ENCODE measurements around the gene AHCTF1.
"Not testable (repeated sequence)": the region's sequence is repeated elsewhere in the genome, so short reads cannot be mapped to it uniquely, and the experiment has no call there.

AHCTF1 gene

DNA sequence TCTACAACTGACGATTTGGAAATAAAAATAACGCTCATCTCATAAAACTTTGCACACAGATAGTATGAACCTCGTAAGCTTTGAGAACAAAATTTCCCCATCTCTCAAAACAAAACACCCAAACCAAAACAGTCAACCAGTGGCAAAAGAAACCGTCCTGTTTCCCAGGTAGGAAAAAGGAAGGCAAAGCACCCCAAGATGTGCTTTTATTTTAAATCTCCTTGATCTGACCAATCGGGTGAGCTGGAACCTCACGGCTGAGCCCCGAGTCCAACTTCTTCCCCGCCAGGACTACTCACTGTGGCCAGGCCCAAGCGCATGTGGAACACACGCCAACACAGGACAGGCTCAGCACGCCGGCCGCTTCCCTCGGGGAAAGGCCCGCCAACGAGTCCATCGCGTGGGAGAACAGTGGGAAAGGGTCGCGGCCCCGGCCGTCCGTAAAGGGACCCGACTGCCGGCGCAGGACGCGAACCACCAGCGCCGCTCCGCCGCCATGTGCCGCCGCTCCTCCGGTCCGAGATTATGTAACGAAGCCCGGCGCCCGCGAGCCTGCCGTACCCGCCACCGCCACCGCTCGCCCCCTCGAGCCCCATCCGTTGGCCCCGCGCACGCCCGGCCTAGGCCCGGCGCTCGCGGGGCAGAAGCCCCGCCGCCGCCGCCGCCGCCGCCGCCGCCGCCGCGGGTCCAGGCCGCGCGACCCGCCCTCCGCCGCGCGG is 759 bp downstream of the AHCTF1 start:
- H3K4me1 Mint-ChIP-seq: peaks cover 37% of the 10 kb centered on the region
- H3K36me3 Mint-ChIP-seq: peaks cover 56% of the 10 kb centered on the region

DNA sequence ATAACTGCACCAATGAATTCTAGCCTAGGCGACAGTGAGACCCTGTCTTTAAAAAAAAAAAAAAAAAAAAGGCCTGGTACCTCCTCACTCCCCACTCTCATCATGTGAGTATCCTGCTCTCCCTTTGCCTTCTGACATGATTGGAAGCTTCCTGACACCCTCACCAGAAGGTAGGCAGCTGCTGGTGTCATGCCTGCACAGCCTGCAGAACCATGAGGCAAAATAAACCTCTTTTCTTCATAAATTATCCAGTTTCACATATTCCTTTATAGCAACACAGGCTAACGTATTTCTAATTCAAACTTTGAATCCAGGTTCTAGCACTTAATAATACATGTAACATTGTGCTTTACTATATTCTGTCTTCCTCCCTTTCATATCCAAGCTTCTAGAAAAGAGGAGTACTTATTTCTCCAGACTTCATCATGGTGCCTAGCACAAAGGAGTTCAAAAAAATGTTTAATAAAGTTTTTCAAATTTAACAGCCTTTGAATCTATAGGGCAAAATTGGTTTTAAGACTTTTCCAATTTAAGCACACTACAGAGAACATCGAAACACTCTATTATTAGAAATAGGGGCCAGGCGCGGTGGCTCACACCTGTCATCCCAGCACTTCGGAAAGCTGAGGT is 5.6 kb downstream of the AHCTF1 start:
- no peak overlapping the region for H3K27ac Mint-ChIP-seq
- peaks cover 52% of the 10 kb centered on the region for H3K36me3 Mint-ChIP-seq
- DNase-seq (ENCODE audit: low spot score in 2 of 2): no peak
- no peak overlapping the region for H3K4me3 Mint-ChIP-seq
- ATAC-seq: no peak
- H3K9me3 Mint-ChIP-seq: no peaks in the 10 kb centered on the region
- peaks cover 45% of the 10 kb centered on the region for H3K4me1 Mint-ChIP-seq

More for the DNA sequence above, 759 bp downstream of the AHCTF1 start:
- peak; percentile 37 to 79 for DNase-seq (ENCODE audit: low spot score in 2 of 2)
- H3K9me3 Mint-ChIP-seq: no peaks in the 10 kb centered on the region
- peak overlapping the region; percentile 88 for H3K4me3 Mint-ChIP-seq
- H3K27ac Mint-ChIP-seq: peak overlapping the region; percentile 97
- ATAC-seq: peak; percentile 42

DNA sequence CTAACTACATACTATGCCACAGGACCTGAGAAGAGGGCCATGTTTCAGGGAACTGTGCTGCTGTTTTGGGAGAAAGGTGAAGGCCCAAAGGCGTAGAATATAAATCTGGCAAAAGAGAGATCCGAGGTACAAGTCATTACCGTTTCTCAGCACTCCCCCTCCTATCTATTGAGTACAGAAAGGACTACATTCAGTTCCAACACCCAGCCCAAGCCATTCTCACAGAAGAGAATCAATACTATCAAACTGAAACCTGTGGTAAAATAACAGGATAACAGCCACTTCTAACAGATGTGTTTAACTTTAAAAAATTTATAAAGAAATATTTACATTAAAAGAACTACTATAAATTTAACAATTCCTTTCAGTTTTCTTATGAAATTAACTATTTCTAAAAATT is 7.8 kb downstream of the AHCTF1 start:
- Mint-ChIP-seq H3K36me3 (peaks cover 43% of the 10 kb centered on the region), H3K9me3 (no peaks in the 10 kb centered on the region), H3K4me1 (peaks cover 25% of the 10 kb centered on the region), H3K27ac (peak overlapping the region; percentile 18), H3K4me3 (no peak overlapping the region)
- DNase-seq (ENCODE audit: low spot score in 2 of 2): no peak
- ATAC-seq: peak; percentile 44

DNA sequence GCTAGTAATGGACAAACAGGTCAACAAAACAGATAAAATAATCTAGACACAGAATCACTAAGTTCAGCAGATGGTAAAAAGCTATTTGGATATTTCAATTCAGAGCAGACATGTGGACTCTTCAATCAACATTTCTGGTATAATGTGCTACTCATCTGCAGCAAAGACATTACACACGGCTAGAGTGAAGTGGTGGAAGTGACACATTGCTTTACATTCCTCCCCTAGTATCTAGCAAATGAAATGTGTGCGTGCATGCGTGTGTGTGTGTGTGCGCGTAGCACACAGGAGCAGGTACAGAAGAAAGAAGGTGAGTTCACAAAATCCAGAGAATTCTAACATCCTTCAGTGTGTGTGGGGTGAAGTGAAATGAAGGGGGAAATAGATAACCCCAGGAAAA is 8.3 kb downstream of the AHCTF1 start:
- Mint-ChIP-seq H3K36me3 (peaks cover 43% of the 10 kb centered on the region), H3K27ac (peak overlapping the region; percentile 18), H3K4me3 (no peak overlapping the region), H3K9me3 (no peaks in the 10 kb centered on the region), H3K4me1 (peaks cover 21% of the 10 kb centered on the region)
- no peak for ATAC-seq
- no peak for DNase-seq (ENCODE audit: low spot score in 2 of 2)

DNA sequence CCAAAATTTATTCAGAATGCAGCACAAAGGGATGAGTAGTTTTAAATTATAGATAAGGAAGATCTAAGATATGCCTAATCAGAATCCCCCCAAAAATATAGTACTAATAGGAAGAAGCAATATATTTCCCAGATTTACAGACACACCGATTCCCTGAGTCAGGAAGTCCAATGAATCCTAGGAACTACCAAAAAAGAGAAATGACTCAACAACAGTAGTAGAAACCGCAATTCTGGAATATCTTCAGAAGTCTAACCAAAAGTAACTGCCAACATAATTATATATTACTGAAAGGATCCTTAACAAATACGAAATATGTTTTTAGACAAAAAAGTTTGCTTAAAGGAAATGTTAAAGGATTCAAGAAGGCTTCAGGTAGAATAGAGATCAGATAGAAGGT is 10.3 kb downstream of the AHCTF1 start:
- Mint-ChIP-seq H3K36me3 (peaks cover 41% of the 10 kb centered on the region), H3K4me1 (peaks cover 28% of the 10 kb centered on the region), H3K27ac (no peak overlapping the region), H3K9me3 (no peaks in the 10 kb centered on the region), H3K4me3 (no peak overlapping the region)
- DNase-seq (ENCODE audit: low spot score in 2 of 2): no peak
- no peak for ATAC-seq

DNA sequence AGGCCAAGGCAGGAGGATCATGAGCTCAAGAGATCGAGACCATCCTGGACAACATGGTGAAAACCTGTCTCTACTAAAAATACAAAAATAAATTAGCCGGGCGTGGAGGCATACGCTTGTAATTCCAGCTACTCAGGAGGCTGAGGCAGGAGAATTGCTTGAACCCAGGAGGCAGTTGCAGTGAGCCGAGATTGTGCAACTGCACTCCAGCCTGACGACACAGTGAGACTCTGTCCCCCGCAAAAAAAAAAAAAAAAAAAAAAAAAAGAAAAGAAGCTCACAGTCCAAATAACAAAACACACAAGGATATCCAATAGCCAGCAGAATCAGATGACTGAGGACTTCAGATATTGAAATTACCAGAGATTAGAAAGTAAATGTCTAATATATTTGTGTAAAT is 11.8 kb downstream of the AHCTF1 start:
- Mint-ChIP-seq H3K27ac (no peak overlapping the region), H3K36me3 (peaks cover 48% of the 10 kb centered on the region), H3K4me1 (peaks cover 19% of the 10 kb centered on the region), H3K9me3 (no peaks in the 10 kb centered on the region), H3K4me3 (no peak overlapping the region)
- ATAC-seq (no peak), DNase-seq (ENCODE audit: low spot score in 2 of 2) (no peak)

DNA sequence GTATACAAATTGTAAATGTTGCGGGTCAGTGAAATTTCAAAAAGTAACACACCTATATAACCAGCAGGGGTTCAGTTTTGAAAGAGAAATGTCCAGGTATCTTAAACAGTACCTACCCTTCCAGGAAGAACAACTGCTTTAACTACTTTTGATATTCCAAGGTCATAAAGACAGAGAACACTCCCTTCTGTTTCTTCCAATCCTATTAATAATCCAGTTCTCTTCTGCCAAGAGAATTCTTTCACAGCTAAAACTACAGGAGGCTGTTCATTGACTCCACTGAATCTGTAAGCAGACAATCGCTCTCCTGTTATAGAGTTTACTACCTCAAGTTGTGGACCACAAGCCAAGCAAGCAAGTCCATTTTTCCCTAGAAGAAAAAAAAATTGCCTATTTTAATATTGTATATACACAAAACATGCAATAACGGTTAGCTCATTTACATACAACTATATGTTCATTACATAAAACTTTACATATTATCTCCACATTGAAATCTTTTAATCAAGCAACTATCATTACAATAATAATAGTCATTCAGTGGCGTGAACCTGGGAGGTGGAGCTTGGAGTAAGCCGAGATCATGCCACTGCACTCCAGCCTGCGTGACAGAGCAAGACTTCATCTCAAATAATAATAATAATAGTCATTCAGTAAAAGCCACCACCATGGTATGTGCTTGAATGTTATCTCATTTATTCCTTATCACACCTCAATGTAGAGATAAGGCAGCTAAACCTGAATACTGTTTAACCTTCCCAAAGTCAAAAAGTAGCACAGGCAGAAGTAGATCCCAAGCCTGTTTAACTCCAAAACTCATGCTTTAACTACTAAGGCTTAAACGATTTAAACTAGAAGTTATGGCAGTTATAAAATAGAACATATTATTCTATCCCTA is 15.5 kb downstream of the AHCTF1 start:
- not testable (repeated sequence) for H3K9me3 Mint-ChIP-seq; DNase-seq (ENCODE audit: low spot score in 2 of 2); H3K4me3 Mint-ChIP-seq; H3K27ac Mint-ChIP-seq; ATAC-seq
- Mint-ChIP-seq H3K4me1 (peaks cover 12% of the 10 kb centered on the region), H3K36me3 (peaks cover 83% of the 10 kb centered on the region)

DNA sequence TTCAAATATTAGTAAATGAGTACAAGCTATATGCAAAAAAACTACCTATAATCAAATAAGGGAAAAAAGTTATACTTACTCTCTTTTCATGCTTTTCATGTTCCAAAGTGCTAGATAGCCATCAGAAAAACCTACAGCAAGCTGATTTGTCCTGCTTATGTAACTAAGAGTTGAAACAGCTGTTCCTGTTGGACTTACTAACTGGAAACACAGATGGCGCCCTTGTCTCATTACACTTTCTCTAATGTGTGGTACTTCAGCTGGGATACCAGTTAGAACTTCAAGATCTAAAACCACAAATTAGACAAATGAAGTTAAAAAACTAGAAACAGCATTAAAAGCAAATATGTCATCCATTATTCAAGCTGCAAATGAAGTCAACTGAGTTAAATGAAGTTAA is 24.3 kb downstream of the AHCTF1 start:
- Mint-ChIP-seq H3K4me1 (peaks cover 5% of the 10 kb centered on the region), H3K27ac (no peak overlapping the region), H3K36me3 (peaks cover 100% of the 10 kb centered on the region), H3K4me3 (no peak overlapping the region), H3K9me3 (no peaks in the 10 kb centered on the region)
- DNase-seq (ENCODE audit: low spot score in 2 of 2) (no peak), ATAC-seq (no peak)

DNA sequence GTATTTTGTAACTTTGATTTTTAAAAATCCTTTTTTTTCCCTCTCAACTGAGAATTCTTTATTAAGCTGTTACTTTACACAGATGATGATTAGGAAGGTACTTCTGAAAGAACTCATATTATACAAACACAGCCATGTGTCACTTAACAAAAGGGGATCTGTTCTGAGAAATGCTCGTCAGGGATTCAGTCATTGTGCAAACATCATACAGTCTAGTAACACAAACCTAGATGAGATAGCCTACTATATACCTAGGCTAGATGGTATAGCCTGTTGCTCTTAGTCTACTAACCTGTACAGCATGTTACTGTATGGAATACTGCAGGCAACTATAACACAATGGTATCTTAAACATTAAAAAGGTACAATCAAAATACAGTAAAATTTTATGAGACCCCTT is 24.9 kb downstream of the AHCTF1 start:
- H3K4me1 Mint-ChIP-seq: peaks cover 5% of the 10 kb centered on the region
- H3K4me3 Mint-ChIP-seq: no peak overlapping the region
- no peaks in the 10 kb centered on the region for H3K9me3 Mint-ChIP-seq
- peaks cover 100% of the 10 kb centered on the region for H3K36me3 Mint-ChIP-seq
- DNase-seq (ENCODE audit: low spot score in 2 of 2) (no peak), ATAC-seq (no peak)
- no peak overlapping the region for H3K27ac Mint-ChIP-seq

DNA sequence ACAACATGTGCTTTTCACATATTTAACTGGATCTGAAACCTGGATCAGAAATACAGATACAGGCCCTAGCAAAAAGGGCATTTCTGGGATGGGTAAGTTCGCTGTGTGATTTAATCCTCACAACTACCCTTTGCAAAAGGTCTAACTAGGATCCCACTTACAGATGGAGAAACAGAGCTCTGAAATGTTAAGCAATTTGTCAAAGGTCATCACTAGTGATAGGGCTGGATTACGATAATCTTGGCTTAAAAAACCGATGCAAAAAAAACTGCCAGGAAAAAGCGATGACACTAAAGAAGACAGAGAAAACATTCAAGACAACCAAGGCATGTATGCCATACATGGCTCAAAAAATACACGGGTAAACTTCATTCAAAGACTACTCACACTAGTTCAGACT is 29.9 kb downstream of the AHCTF1 start:
- peaks cover 100% of the 10 kb centered on the region for H3K36me3 Mint-ChIP-seq
- ATAC-seq (no peak), DNase-seq (ENCODE audit: low spot score in 2 of 2) (no peak)
- peaks cover 5% of the 10 kb centered on the region for H3K4me1 Mint-ChIP-seq
- H3K9me3 Mint-ChIP-seq: no peaks in the 10 kb centered on the region
- H3K27ac Mint-ChIP-seq: no peak overlapping the region
- no peak overlapping the region for H3K4me3 Mint-ChIP-seq

DNA sequence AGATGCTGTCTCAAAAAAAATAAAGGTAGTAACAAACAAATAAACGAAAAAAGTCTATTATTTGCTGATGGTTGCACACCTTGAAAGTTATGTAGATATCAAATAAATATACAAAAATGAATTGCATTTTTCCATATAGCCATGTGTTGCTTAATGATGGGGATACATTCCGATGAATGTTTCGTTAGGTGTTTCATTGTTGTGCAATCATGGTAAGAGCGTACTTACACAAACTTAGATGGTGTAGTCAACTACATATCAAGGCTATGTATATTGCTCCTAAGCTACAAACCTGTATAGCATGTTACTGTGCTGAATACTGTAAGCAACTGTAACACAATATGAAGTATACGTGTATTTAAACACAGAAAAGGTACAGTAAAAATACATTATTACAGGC is 34.4 kb downstream of the AHCTF1 start:
- no peak for ATAC-seq
- no peak overlapping the region for H3K4me3 Mint-ChIP-seq
- peaks cover 100% of the 10 kb centered on the region for H3K36me3 Mint-ChIP-seq
- DNase-seq (ENCODE audit: low spot score in 2 of 2): no peak
- H3K27ac Mint-ChIP-seq: no peak overlapping the region
- H3K9me3 Mint-ChIP-seq: no peaks in the 10 kb centered on the region
- peaks cover 9% of the 10 kb centered on the region for H3K4me1 Mint-ChIP-seq

DNA sequence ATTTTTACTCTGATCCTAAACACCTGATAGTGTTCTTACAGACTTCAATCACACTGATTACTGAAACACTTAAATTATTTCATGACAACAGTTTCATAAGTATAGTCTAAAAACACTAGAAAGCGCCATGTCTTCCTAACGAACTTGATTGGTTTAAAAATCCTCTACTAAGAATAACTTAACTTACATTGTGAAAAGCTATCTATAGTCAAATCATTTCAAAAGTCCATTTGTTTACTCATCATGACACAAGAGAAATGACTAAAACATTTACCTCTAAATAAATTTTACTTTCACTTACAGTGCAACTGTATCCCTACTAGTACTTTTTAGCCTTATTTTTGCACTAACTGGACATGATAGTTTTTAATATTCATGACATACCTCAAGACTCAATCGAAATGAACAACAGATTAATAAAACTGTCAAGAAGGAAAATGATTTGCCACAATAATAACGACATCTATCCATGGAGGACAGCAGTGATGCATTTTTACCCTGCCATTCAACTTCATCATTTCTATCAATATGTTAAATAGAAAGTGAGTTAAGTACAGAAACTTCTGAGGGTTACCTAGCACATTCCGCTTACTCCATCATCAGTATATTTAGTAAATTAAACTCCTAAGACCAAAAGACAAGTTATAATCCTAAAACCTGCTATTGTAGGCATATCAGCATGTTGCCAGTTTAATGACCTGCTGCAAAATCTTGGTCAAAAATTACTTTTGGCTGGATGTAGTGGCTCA is 38.4 kb downstream of the AHCTF1 start:
- Mint-ChIP-seq H3K9me3 (no peaks in the 10 kb centered on the region), H3K27ac (peak overlapping the region; percentile 91), H3K4me3 (no peak overlapping the region), H3K36me3 (peaks cover 100% of the 10 kb centered on the region), H3K4me1 (peaks cover 9% of the 10 kb centered on the region)
- ATAC-seq: peak; percentile 86
- DNase-seq (ENCODE audit: low spot score in 2 of 2): no peak

DNA sequence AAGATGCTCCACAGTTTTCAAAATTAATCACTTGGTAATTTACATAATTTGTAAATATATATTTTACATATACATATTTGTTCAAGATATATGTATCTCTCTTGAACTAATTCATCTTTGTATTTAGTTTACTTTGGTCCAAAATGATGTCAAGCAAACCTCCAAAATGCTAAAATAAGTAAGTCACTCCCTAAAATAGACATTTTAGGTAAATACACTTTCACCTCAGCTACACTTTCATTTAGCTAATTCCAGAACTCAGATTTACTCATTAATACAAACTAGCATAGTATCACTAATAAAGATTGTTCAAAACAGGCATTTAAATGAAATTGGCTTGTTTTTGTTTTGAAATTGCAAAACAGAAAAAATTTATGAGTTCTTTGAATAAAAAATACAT is 40.6 kb downstream of the AHCTF1 start:
- Mint-ChIP-seq H3K4me3 (no peak overlapping the region), H3K9me3 (no peaks in the 10 kb centered on the region), H3K4me1 (peaks cover 9% of the 10 kb centered on the region), H3K27ac (no peak overlapping the region), H3K36me3 (peaks cover 99% of the 10 kb centered on the region)
- DNase-seq (ENCODE audit: low spot score in 2 of 2) (no peak), ATAC-seq (no peak)

DNA sequence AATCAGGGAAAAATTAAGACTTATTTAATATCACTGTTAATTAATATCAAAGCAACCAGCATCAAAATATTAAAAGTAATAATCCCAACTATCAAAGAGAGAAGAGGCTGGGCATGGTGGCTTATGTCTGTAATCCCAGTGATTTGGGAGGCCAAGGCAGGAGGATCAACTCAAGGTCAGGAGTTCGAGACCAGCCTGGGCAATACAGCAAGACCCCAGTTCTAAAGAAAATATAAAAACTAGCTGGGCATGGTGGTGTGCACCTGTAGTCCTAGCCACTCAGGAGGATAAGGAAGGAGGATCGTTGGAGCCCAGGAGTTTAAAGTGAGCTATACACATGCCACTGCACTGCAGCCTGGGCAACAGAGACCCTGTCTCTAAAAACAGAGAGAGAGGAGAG is 43.2 kb downstream of the AHCTF1 start:
- ATAC-seq (no peak), DNase-seq (ENCODE audit: low spot score in 2 of 2) (no peak)
- H3K36me3 Mint-ChIP-seq: peaks cover 98% of the 10 kb centered on the region
- no peak overlapping the region for H3K4me3 Mint-ChIP-seq
- peak overlapping the region; percentile 9 for H3K27ac Mint-ChIP-seq
- H3K4me1 Mint-ChIP-seq: peaks cover 8% of the 10 kb centered on the region
- H3K9me3 Mint-ChIP-seq: no peaks in the 10 kb centered on the region

DNA sequence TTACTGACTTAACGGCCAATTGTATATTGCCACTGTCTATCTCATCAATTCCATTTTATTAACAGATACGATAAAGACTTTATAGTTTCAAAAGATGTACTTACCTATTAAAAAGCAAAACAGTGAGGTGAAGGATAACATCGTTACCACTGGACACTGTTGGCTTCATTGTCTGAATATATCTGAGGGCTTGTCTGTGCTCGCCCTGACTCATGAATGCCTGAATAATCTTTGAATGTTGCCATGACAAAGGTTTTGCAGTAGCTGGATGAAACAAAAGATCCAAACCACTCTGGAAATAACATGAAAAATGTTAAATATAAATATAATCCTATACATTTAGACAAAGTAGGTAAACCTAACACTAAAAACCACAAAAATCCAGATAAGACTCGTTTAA is 46.4 kb downstream of the AHCTF1 start:
- peaks cover 86% of the 10 kb centered on the region for H3K36me3 Mint-ChIP-seq
- H3K27ac Mint-ChIP-seq; H3K9me3 Mint-ChIP-seq; H3K4me1 Mint-ChIP-seq; ATAC-seq; H3K4me3 Mint-ChIP-seq; DNase-seq (ENCODE audit: low spot score in 2 of 2): not testable (repeated sequence)
